OCI-LY7 (cell line): Measurements from ENCODE around the gene CDH12.

Experiments
- EZH2phosphoT487 ChIP-seq: fragments of 200-600 bp; sonication (generic); IDR thresholded peaks from 2 replicates; pipeline ENCODE4 v1.6.1; 2018; ENCODE audit warnings: low read depth, borderline replicate concordance, mild to moderate bottlenecking, mixed run types, antibody characterized with exemption, low read length, moderate library complexity, mixed read lengths
- TF ChIP-seq, protein P1 (sequence below): fragments of 200-600 bp; sonication (generic); conservative IDR thresholded peaks from 2 replicates; pipeline ENCODE4 v1.5.1; 2014; ENCODE audit warnings: mild to moderate bottlenecking, antibody characterized with exemption, low read length, moderate library complexity, mixed read lengths

DNA sequence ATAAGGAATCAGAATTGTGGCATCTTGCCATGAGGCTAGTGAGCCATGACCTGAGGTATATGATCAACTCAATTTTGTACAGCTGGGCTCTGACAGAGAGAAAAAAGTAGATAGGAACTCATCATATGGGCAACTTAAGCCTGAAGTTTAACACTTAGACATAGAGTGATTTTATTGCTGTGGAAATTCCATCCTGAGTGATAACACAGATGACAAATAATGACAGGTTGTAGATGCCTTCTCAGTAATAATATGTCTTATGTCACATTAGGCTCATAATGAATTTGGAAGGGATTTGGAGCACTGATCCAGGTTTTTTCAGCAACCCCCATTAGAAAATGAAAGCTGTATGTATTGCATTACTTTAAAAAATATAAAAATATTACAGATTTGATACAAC, 744.6 kb downstream of the CDH12 start:
- no peak for TF ChIP-seq EZH2phosphoT487
- TF ChIP-seq, protein P1, sequence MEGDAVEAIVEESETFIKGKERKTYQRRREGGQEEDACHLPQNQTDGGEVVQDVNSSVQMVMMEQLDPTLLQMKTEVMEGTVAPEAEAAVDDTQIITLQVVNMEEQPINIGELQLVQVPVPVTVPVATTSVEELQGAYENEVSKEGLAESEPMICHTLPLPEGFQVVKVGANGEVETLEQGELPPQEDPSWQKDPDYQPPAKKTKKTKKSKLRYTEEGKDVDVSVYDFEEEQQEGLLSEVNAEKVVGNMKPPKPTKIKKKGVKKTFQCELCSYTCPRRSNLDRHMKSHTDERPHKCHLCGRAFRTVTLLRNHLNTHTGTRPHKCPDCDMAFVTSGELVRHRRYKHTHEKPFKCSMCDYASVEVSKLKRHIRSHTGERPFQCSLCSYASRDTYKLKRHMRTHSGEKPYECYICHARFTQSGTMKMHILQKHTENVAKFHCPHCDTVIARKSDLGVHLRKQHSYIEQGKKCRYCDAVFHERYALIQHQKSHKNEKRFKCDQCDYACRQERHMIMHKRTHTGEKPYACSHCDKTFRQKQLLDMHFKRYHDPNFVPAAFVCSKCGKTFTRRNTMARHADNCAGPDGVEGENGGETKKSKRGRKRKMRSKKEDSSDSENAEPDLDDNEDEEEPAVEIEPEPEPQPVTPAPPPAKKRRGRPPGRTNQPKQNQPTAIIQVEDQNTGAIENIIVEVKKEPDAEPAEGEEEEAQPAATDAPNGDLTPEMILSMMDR: no peak
